ENCODE measurements around the gene ZNF260.

Gene ZNF260

DNA sequence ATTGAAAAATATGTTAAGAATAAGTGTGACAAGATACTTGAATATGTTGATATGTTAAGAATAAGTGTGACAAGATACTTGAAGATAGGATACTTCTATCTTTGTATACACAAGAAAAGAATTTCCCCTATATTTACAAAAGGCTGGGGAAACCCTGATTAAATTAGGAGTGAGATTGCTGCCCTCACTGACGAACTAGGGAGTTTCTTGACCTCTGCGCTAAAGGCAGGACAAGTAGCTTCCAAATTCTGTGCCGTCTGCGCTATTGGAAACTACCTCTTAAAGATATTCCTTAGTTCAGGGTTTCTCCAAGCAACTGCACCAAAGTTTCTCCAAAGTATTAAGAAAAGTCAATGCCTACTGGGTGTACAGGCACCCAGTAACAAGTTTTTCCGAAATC is 730 bp downstream of the ZNF260 start:
- Histone ChIP-seq H3K27ac (replicated peaks; ENCODE audit: low read length) (no peak overlapping the region), H4K91ac (ENCODE audit: low read depth, low read length, poor library complexity) (no peak overlapping the region), H3K4me1 (ENCODE audit: control insufficient read depth in 2 of 2, insufficient read depth in 1 of 2, low read depth in 1 of 2, low read length in 2 of 2) (peaks cover 0 to 4% of the 10 kb centered on the region in 2 donors), H3K4me3 (ENCODE audit: low read length in 2 of 2) (peak overlapping the region; percentile 58 to 74), H2AK5ac (ENCODE audit: low read depth, low read length) (no peak overlapping the region), H3K79me1 (ENCODE audit: low read depth, low read length) (peaks cover 4% of the 10 kb centered on the region), H3K4ac (ENCODE audit: low read length) (no peak overlapping the region), H3K23ac (ENCODE audit: low read depth, low read length, poor library complexity) (no peak overlapping the region), H3K27me3 (ENCODE audit: control insufficient read depth in 3 of 3, insufficient read depth in 3 of 3, low read depth in 1 of 3, low read length in 3 of 3) (no peaks in the 10 kb centered on the region), H2AFZ (ENCODE audit: low read length) (peak overlapping the region; percentile 87), H3K9ac (ENCODE audit: low read depth, low read length, poor library complexity) (no peak overlapping the region), H3K9me3 (replicated peaks in 1 of 2; ENCODE audit: control insufficient read depth in 2 of 2, insufficient read depth in 1 of 2, low read depth in 1 of 2, low read length in 2 of 2) (peaks cover 25 to 60% of the 10 kb centered on the region in 2 donors), H2BK15ac (ENCODE audit: low read length) (no peak overlapping the region), H3K4me2 (ENCODE audit: insufficient read depth, low read length, poor library complexity, severe bottlenecking) (peak overlapping the region; percentile 49), H3K36me3 (replicated peaks in 1 of 2; ENCODE audit: control insufficient read depth in 2 of 2, insufficient read depth in 2 of 2, low read length in 2 of 2) (peaks cover 17 to 46% of the 10 kb centered on the region in 2 donors), H3K14ac (ENCODE audit: low read length) (no peak overlapping the region), H2BK12ac (ENCODE audit: low read length) (no peak overlapping the region), H4K8ac (ENCODE audit: low read depth, low read length) (no peak overlapping the region), H2BK5ac (ENCODE audit: low read length) (no peak overlapping the region), H3K18ac (ENCODE audit: low read length) (no peak overlapping the region), H2BK120ac (ENCODE audit: low read depth, low read length) (no peak overlapping the region)
- DNase-seq (ENCODE audit: low spot score), result no peak
- WGBS, 2 donors (ENCODE audit: extremely low coverage in 2 of 2, insufficient read length in 2 of 2, insufficient replicate concordance in 1 of 2), result no CpG with 5 or more reads among the region's 5 CpGs

GRCh38 chr19:36526581-36526980 is 1.5 kb downstream of the ZNF260 start:
- Histone ChIP-seq H3K14ac (ENCODE audit: low read length) (no peak overlapping the region), H3K4ac (ENCODE audit: low read length) (no peak overlapping the region), H3K4me1 (ENCODE audit: control insufficient read depth in 2 of 2, insufficient read depth in 1 of 2, low read depth in 1 of 2, low read length in 2 of 2) (peaks cover 0 to 4% of the 10 kb centered on the region in 2 donors), H3K4me2 (ENCODE audit: insufficient read depth, low read length, poor library complexity, severe bottlenecking) (no peak overlapping the region), H3K9me3 (replicated peaks in 1 of 2; ENCODE audit: control insufficient read depth in 2 of 2, insufficient read depth in 1 of 2, low read depth in 1 of 2, low read length in 2 of 2) (peaks cover 26 to 67% of the 10 kb centered on the region in 2 donors), H4K8ac (ENCODE audit: low read depth, low read length) (no peak overlapping the region), H2BK15ac (ENCODE audit: low read length) (no peak overlapping the region), H4K91ac (ENCODE audit: low read depth, low read length, poor library complexity) (no peak overlapping the region), H3K9ac (ENCODE audit: low read depth, low read length, poor library complexity) (no peak overlapping the region), H2AFZ (ENCODE audit: low read length) (no peak overlapping the region), H3K79me1 (ENCODE audit: low read depth, low read length) (peaks cover 4% of the 10 kb centered on the region), H3K4me3 (ENCODE audit: low read length in 2 of 2) (peak overlapping the region in 1 of 2 donors; percentile 58), H2BK12ac (ENCODE audit: low read length) (no peak overlapping the region), H3K27ac (replicated peaks; ENCODE audit: low read length) (no peak overlapping the region), H3K36me3 (replicated peaks in 1 of 2; ENCODE audit: control insufficient read depth in 2 of 2, insufficient read depth in 2 of 2, low read length in 2 of 2) (peaks cover 17 to 53% of the 10 kb centered on the region in 2 donors), H2AK5ac (ENCODE audit: low read depth, low read length) (no peak overlapping the region), H3K18ac (ENCODE audit: low read length) (no peak overlapping the region), H2BK5ac (ENCODE audit: low read length) (no peak overlapping the region), H3K27me3 (ENCODE audit: control insufficient read depth in 3 of 3, insufficient read depth in 3 of 3, low read depth in 1 of 3, low read length in 3 of 3) (no peaks in the 10 kb centered on the region), H2BK120ac (ENCODE audit: low read depth, low read length) (no peak overlapping the region), H3K23ac (ENCODE audit: low read depth, low read length, poor library complexity) (no peak overlapping the region)
- DNase-seq (ENCODE audit: low spot score), result no peak
- no CpG with 5 or more reads among the region's 5 CpGs for WGBS, 2 donors (ENCODE audit: extremely low coverage in 2 of 2, insufficient read length in 2 of 2, insufficient replicate concordance in 1 of 2)

DNA sequence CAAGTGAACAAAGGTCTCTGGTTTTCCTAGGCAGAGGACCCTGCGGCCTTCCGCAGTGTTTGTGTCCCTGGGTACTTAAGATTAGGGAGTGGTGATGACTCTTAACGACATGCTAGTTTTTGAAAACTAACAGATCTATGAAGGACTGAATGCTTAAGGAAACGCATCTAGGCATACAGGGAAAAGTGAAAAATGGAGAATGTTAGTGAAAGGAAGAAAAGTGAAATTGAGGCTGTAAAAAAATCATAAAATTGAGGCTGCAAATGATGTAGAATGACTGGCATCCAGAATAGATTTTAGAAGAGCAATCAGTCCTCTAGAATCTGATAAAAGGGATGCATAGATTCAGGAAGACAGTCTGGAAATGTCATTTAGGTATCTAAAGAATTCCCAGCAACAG is 3.5 kb downstream of the ZNF260 start:
- no peak overlapping the region for H3K27ac ChIP-seq (replicated peaks; ENCODE audit: low read length)
- no peak overlapping the region for H3K18ac ChIP-seq (ENCODE audit: low read length)
- H2BK15ac ChIP-seq (ENCODE audit: low read length), result no peak overlapping the region
- no peak overlapping the region for H3K23ac ChIP-seq (ENCODE audit: low read depth, low read length, poor library complexity)
- no peak overlapping the region for H2BK120ac ChIP-seq (ENCODE audit: low read depth, low read length)
- H3K9me3 ChIP-seq (replicated peaks in 1 of 2; ENCODE audit: control insufficient read depth in 2 of 2, insufficient read depth in 1 of 2, low read depth in 1 of 2, low read length in 2 of 2), result peaks cover 26 to 74% of the 10 kb centered on the region in 2 donors
- no peak overlapping the region for H3K4ac ChIP-seq (ENCODE audit: low read length)
- no peak overlapping the region for H2AK5ac ChIP-seq (ENCODE audit: low read depth, low read length)
- no peak overlapping the region for H2BK12ac ChIP-seq (ENCODE audit: low read length)
- H3K9ac ChIP-seq (ENCODE audit: low read depth, low read length, poor library complexity), result no peak overlapping the region
- H3K79me1 ChIP-seq (ENCODE audit: low read depth, low read length), result peaks cover 4% of the 10 kb centered on the region
- no peak overlapping the region for H3K4me3 ChIP-seq (ENCODE audit: low read length in 2 of 2)
- DNase-seq (ENCODE audit: low spot score), result no peak
- H3K4me2 ChIP-seq (ENCODE audit: insufficient read depth, low read length, poor library complexity, severe bottlenecking), result no peak overlapping the region
- no peak overlapping the region for H4K91ac ChIP-seq (ENCODE audit: low read depth, low read length, poor library complexity)
- H3K27me3 ChIP-seq (ENCODE audit: control insufficient read depth in 3 of 3, insufficient read depth in 3 of 3, low read depth in 1 of 3, low read length in 3 of 3), result no peaks in the 10 kb centered on the region
- H2BK5ac ChIP-seq (ENCODE audit: low read length), result no peak overlapping the region
- no peak overlapping the region for H3K14ac ChIP-seq (ENCODE audit: low read length)
- H2AFZ ChIP-seq (ENCODE audit: low read length), result no peak overlapping the region
- peaks cover 20 to 71% of the 10 kb centered on the region in 2 donors for H3K36me3 ChIP-seq (replicated peaks in 1 of 2; ENCODE audit: control insufficient read depth in 2 of 2, insufficient read depth in 2 of 2, low read length in 2 of 2)
- no peak overlapping the region for H4K8ac ChIP-seq (ENCODE audit: low read depth, low read length)
- WGBS, 2 donors (ENCODE audit: extremely low coverage in 2 of 2, insufficient read length in 2 of 2, insufficient replicate concordance in 1 of 2), result no CpG with 5 or more reads among the region's 4 CpGs
- H3K4me1 ChIP-seq (ENCODE audit: control insufficient read depth in 2 of 2, insufficient read depth in 1 of 2, low read depth in 1 of 2, low read length in 2 of 2), result peaks cover 0 to 4% of the 10 kb centered on the region in 2 donors

- Histone ChIP-seq H3K14ac (ENCODE audit: low read length) (no peak overlapping the region), H3K9me3 (replicated peaks in 1 of 2; ENCODE audit: control insufficient read depth in 2 of 2, insufficient read depth in 1 of 2, low read depth in 1 of 2, low read length in 2 of 2) (peaks cover 34 to 99% of the 10 kb centered on the region in 2 donors), H3K4me3 (ENCODE audit: low read length in 2 of 2) (no peak overlapping the region), H3K4ac (ENCODE audit: low read length) (no peak overlapping the region), H2BK15ac (ENCODE audit: low read length) (no peak overlapping the region), H3K9ac (ENCODE audit: low read depth, low read length, poor library complexity) (no peak overlapping the region), H4K8ac (ENCODE audit: low read depth, low read length) (no peak overlapping the region), H3K18ac (ENCODE audit: low read length) (no peak overlapping the region), H2BK120ac (ENCODE audit: low read depth, low read length) (no peak overlapping the region), H3K79me1 (ENCODE audit: low read depth, low read length) (peaks cover 3% of the 10 kb centered on the region), H3K23ac (ENCODE audit: low read depth, low read length, poor library complexity) (no peak overlapping the region), H3K36me3 (replicated peaks in 1 of 2; ENCODE audit: control insufficient read depth in 2 of 2, insufficient read depth in 2 of 2, low read length in 2 of 2) (peaks cover 36 to 82% of the 10 kb centered on the region in 2 donors), H2AFZ (ENCODE audit: low read length) (no peak overlapping the region), H3K27ac (replicated peaks; ENCODE audit: low read length) (no peak overlapping the region), H3K4me2 (ENCODE audit: insufficient read depth, low read length, poor library complexity, severe bottlenecking) (no peak overlapping the region), H2BK12ac (ENCODE audit: low read length) (no peak overlapping the region), H3K4me1 (ENCODE audit: control insufficient read depth in 2 of 2, insufficient read depth in 1 of 2, low read depth in 1 of 2, low read length in 2 of 2) (no peaks in the 10 kb centered on the region), H2BK5ac (ENCODE audit: low read length) (no peak overlapping the region), H3K27me3 (ENCODE audit: control insufficient read depth in 3 of 3, insufficient read depth in 3 of 3, low read depth in 1 of 3, low read length in 3 of 3) (no peaks in the 10 kb centered on the region), H2AK5ac (ENCODE audit: low read depth, low read length) (no peak overlapping the region), H4K91ac (ENCODE audit: low read depth, low read length, poor library complexity) (no peak overlapping the region)
- no peak for DNase-seq (ENCODE audit: low spot score)
- no CpG with 5 or more reads among the region's 2 CpGs for WGBS, 2 donors (ENCODE audit: extremely low coverage in 2 of 2, insufficient read length in 2 of 2, insufficient replicate concordance in 1 of 2)
Observed at GRCh38 chr19:36514012-36514612, 14.0 kb downstream of the ZNF260 start.
